OCI-LY7 (cell line): Measurements from ENCODE around the gene RPL36.

Experiments used
- CTCF ChIP-seq: fragments of 200-600 bp; sonication (generic); conservative IDR thresholded peaks from 2 replicates; pipeline ENCODE4 v1.5.1; 2014; ENCODE audit warnings: mild to moderate bottlenecking, antibody characterized with exemption, low read length, moderate library complexity, mixed read lengths
- EZH2phosphoT487 ChIP-seq: fragments of 200-600 bp; sonication (generic); IDR thresholded peaks from 2 replicates; pipeline ENCODE4 v1.6.1; 2018; ENCODE audit warnings: low read depth, borderline replicate concordance, mild to moderate bottlenecking, mixed run types, antibody characterized with exemption, low read length, moderate library complexity, mixed read lengths

DNA sequence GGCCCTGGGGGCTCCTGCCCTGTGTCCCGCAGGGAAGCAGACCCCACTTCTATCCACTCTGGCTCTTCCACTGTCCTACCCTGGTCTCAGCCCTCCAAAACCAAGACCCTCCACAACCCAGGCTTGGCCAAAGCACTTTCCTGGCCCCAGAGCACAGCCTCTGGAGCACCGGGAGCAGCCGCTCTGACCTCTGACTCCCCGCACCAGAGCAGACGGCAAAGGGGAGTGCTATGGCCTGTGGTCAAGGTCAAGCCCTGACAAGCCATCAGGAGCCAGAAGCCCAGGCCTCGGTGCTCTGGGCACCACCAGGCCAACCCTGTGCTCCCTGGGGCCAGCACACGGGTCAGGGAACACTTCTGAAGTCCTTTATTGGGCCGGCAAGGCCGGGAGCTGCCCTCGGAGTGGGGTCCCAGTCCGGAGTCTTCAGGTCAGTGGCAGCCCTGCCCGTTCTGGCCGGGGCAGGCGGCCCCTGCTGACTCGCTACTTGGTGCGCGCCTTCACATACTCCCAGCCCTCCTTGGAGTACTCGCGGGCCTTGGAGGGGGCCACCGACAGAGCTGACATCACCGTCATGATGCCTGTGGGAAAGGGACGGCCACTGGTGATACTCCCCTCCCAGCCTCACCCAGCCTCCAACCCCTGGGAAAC is 11.9 kb upstream of the RPL36 start:
- TF ChIP-seq CTCF (no peak), EZH2phosphoT487 (no peak)
